SU-DHL-6 (cell line): ENCODE results near the gene PLIN4.

Source experiments
- CTCF ChIP-seq: fragments of 200-600 bp; sonication (generic); IDR thresholded peaks from one replicate; pipeline ENCODE4 v1.5.1; 2017; ENCODE audit warnings: antibody characterized with exemption, mild to moderate bottlenecking, low read length, moderate library complexity; ENCODE audit not compliant: insufficient read depth, poor library complexity, severe bottlenecking
- EZH2phosphoT487 ChIP-seq: fragments of 200-600 bp; sonication (generic), shearing (Covaris generic); conservative IDR thresholded peaks from 2 replicates; pipeline ENCODE4 v1.6.1; 2018; ENCODE audit warnings: mild to moderate bottlenecking, antibody characterized with exemption, low read length, moderate library complexity, mixed read lengths

DNA sequence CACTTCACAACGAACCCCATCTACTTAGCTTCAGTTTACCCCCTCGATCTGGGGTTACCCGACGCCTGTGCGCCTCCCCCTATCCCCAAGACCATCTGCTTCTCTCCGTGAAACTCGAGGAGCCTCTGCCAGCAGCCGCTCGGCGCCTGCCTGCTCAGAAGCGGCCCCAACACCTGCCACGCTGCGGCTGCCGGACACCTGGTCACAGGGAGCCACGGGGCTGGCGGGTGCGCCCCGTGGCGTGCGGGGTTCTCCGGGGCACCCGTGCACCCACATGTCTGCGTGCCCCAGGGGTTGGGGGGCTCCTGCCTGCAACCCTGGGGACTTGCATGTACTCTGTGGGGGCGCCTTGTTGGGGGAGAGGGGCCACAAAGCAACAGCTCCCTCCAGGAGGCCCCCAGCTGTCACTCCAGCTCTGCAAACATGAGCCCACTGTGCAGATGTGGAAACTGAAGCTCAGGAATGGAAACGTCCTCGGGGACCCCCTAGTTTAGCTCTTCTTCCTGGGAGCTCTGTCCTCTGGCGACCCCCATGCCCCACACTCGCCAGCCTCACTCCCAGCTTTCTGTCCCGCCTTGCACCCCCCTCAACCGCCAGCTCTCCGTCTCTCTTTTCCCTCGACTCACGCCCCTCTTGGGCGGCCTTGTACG is 48.2 kb upstream of the PLIN4 start:
- no peak for TF ChIP-seq CTCF
- TF ChIP-seq EZH2phosphoT487 = no peak
